Measurements from ENCODE around the gene AMN. TPM values are rescaled to one million over a fixed set of nuclear protein-coding genes. Genes with fewer than 3 reads are reported as not detected.

AMN gene
- total RNA-seq, 1 donor from 2014 or later, result not detected

- Mint-ChIP-seq H3K4me3 (ENCODE audit: unreplicated experiment) (no peak overlapping the region), H3K36me3 (ENCODE audit: low read depth, unreplicated experiment) (peaks cover 58% of the 10 kb centered on the region), H3K27me3 (ENCODE audit: unreplicated experiment) (peaks cover 13% of the 10 kb centered on the region), H3K27ac (ENCODE audit: unreplicated experiment) (no peak overlapping the region), H3K4me1 (ENCODE audit: unreplicated experiment) (no peaks in the 10 kb centered on the region), H3K9me3 (ENCODE audit: unreplicated experiment) (no peaks in the 10 kb centered on the region)
- TF ChIP-seq CTCF (IDR thresholded peaks at IDR 0.05; ENCODE audit: unreplicated experiment), result no peak
- no peak for DNase-seq (ENCODE audit: low spot score)
These were observed 44.4 kb downstream of the AMN start for GRCh38 chr14:102966681-102967505.

- no peaks in the 10 kb centered on the region for H3K9me3 Mint-ChIP-seq (ENCODE audit: unreplicated experiment)
- H3K27me3 Mint-ChIP-seq (ENCODE audit: unreplicated experiment), result peaks cover 13% of the 10 kb centered on the region
- H3K36me3 Mint-ChIP-seq (ENCODE audit: low read depth, unreplicated experiment), result peaks cover 61% of the 10 kb centered on the region
- H3K4me1 Mint-ChIP-seq (ENCODE audit: unreplicated experiment), result no peaks in the 10 kb centered on the region
- no peak for DNase-seq (ENCODE audit: low spot score)
- no peak overlapping the region for H3K4me3 Mint-ChIP-seq (ENCODE audit: unreplicated experiment)
- H3K27ac Mint-ChIP-seq (ENCODE audit: unreplicated experiment), result no peak overlapping the region
- no peak for TF ChIP-seq CTCF (IDR thresholded peaks at IDR 0.05; ENCODE audit: unreplicated experiment)
These were observed 45.0 kb downstream of the AMN start for GRCh38 chr14:102967506-102967795.

GRCh38 chr14:102968306-102968705 lies 45.8 kb downstream of the AMN start:
- no peaks in the 10 kb centered on the region for H3K9me3 Mint-ChIP-seq (ENCODE audit: unreplicated experiment)
- no peak overlapping the region for H3K4me3 Mint-ChIP-seq (ENCODE audit: unreplicated experiment)
- peaks cover 62% of the 10 kb centered on the region for H3K36me3 Mint-ChIP-seq (ENCODE audit: low read depth, unreplicated experiment)
- peaks cover 10% of the 10 kb centered on the region for H3K27me3 Mint-ChIP-seq (ENCODE audit: unreplicated experiment)
- no peak for DNase-seq (ENCODE audit: low spot score)
- no peak overlapping the region for H3K27ac Mint-ChIP-seq (ENCODE audit: unreplicated experiment)
- no peaks in the 10 kb centered on the region for H3K4me1 Mint-ChIP-seq (ENCODE audit: unreplicated experiment)
- TF ChIP-seq CTCF (IDR thresholded peaks at IDR 0.05; ENCODE audit: unreplicated experiment), result no peak

- Mint-ChIP-seq H3K27ac (ENCODE audit: unreplicated experiment) (no peak overlapping the region), H3K4me1 (ENCODE audit: unreplicated experiment) (no peaks in the 10 kb centered on the region), H3K9me3 (ENCODE audit: unreplicated experiment) (no peaks in the 10 kb centered on the region), H3K4me3 (ENCODE audit: unreplicated experiment) (no peak overlapping the region), H3K36me3 (ENCODE audit: low read depth, unreplicated experiment) (peaks cover 64% of the 10 kb centered on the region), H3K27me3 (ENCODE audit: unreplicated experiment) (peaks cover 8% of the 10 kb centered on the region)
- DNase-seq (ENCODE audit: low spot score), result no peak
- TF ChIP-seq CTCF (IDR thresholded peaks at IDR 0.05; ENCODE audit: unreplicated experiment), result no peak
These were observed 46.8 kb downstream of the AMN start for GRCh38 chr14:102969060-102969791.

- peaks cover 69% of the 10 kb centered on the region for H3K36me3 Mint-ChIP-seq (ENCODE audit: low read depth, unreplicated experiment)
These were observed 47.4 kb downstream of the AMN start for GRCh38 chr14:102969901-102970300.

More at GRCh38 chr14:102969901-102970300, 47.4 kb downstream of the AMN start:
- Mint-ChIP-seq H3K27me3 (ENCODE audit: unreplicated experiment) (peaks cover 8% of the 10 kb centered on the region), H3K4me1 (ENCODE audit: unreplicated experiment) (no peaks in the 10 kb centered on the region), H3K27ac (ENCODE audit: unreplicated experiment) (no peak overlapping the region), H3K4me3 (ENCODE audit: unreplicated experiment) (no peak overlapping the region), H3K9me3 (ENCODE audit: unreplicated experiment) (no peaks in the 10 kb centered on the region)
- no peak for TF ChIP-seq CTCF (IDR thresholded peaks at IDR 0.05; ENCODE audit: unreplicated experiment)
- no peak for DNase-seq (ENCODE audit: low spot score)
